ENCODE results near the gene MCC.
"Not testable (repeated sequence)": the region's sequence is repeated elsewhere in the genome, so short reads cannot be mapped to it uniquely, and the experiment has no call there.

MCC gene

DNA sequence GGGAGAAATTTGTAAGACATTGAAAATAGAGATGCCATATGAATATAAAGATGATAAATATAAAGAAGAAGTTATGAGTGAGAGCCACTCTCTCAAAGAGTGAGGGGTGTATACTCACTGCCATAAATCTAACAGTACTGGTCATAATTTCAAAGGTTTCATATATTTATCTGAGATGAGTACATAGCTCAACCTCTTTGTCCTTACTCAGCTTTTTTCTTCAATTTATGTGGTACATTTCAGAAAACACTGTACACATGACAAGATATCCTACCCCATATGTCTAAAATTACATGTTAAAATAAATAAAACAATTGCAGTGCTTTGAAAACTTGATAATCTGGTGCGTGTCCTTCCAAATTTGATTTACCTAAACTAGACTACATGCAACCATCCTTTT is 5.2 kb upstream of the MCC start:
- Histone ChIP-seq H3K27ac (no peak overlapping the region), H3K4me3 (no peak overlapping the region)

DNA sequence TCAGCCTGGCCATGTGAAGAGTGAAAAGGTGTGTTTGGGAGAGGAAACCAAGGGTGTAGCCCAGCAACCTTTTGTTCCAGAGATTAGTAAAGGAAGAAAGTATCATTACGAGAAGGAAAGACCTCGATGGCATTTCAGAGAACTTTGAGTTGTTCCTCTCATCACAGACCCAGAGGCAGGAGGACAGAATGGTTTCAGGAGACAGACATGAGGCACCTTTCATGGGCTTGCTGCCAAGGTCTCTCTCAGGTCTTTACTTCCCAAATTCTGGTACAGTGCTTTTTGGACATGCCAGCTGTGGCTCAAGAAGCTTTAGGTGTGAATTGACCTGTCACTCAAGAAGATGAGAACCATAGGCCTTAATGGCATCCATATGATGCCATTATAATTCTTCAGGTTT is 2.8 kb upstream of the MCC start:
- H3K27ac ChIP-seq: no peak overlapping the region

GRCh38 chr5:113490317-113490716 is 2.1 kb upstream of the MCC start:
- Histone ChIP-seq H3K27ac (peak overlapping the region in 1 of 21 experiments; percentile 72), H3K4me3 (no peak overlapping the region)

More for the DNA sequence above, 2.8 kb upstream of the MCC start:
- no peak overlapping the region for H3K4me3 ChIP-seq

DNA sequence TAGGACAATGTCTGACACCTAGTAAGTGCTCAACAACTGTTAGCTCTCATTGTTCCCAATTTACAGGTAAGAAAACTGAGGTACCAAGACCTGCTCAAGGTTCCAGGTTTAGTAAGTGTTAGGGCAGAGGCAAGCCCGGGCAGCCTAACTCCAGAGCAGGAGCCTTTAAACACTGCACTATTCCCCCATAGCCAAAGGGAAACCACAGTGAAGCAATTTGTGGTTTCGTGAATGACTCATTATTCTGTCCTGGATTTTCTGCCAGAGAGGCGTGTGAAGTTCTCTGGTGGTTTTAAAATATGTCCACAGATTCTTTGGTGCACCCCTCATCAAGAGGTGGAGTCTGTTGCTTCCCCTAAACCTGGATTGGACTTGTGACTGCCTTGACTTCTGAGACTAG is 1.0 kb upstream of the MCC start:
- Histone ChIP-seq H3K4me3 (no peak overlapping the region), H3K27ac (peak overlapping the region in 11 of 21 experiments; percentile 0 to 89 (median 60))

GRCh38 chr5:113488645-113489184 is 462 bp upstream of the MCC start:
- peak overlapping the region; percentile 46 to 73 (median 58) for H3K4me3 ChIP-seq

DNA sequence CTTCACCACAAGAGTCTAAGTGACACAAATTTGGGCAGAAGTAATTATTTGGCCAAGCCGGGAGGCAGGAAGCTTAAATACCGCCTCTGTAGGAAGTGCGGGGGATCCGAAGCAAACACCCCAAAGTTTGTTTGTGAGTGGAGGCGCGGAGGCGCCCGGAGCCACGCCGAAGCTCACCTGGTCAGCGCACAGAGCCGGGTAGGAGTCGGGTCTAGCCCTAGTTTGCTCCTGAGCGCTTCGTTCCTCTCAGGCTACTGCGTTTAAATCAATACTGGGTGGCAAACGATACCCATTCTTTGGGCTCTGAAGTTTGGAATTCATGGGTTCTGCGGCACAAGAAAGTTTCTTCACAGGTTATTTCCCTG is 855 bp downstream of the MCC start:
- peak overlapping the region; percentile 46 to 73 (median 58) for H3K4me3 ChIP-seq
- H3K27ac ChIP-seq: peak overlapping the region in 15 of 21 experiments; percentile 3 to 89 (median 65)

More at GRCh38 chr5:113488645-113489184, 462 bp upstream of the MCC start:
- H3K27ac ChIP-seq: peak overlapping the region in 17 of 21 experiments; percentile 7 to 89 (median 65)

GRCh38 chr5:113480243-113480642 is 8.0 kb downstream of the MCC start:
- H3K4me3 ChIP-seq: no peak overlapping the region
- H3K27ac ChIP-seq: no peak overlapping the region

DNA sequence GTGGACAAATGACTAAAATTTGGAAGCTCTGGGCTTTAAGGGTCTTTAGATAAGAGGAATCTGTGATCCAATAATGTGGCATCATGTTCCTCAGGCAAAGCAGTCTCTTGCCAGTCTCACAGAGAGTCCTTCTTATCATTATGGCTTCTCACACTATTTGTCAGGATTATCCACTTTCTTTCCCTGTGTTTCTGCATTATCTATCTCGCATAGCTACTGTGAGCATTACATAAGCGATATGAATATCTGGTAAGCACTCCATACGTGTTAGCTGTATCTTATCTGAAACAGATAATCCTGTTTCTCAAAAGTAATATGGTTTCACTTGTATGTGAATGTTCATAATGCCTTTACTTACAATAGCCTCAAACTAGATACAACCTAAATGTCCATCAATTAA is 9.6 kb downstream of the MCC start:
- Histone ChIP-seq H3K4me3 (no peak overlapping the region), H3K27ac (no peak overlapping the region)

DNA sequence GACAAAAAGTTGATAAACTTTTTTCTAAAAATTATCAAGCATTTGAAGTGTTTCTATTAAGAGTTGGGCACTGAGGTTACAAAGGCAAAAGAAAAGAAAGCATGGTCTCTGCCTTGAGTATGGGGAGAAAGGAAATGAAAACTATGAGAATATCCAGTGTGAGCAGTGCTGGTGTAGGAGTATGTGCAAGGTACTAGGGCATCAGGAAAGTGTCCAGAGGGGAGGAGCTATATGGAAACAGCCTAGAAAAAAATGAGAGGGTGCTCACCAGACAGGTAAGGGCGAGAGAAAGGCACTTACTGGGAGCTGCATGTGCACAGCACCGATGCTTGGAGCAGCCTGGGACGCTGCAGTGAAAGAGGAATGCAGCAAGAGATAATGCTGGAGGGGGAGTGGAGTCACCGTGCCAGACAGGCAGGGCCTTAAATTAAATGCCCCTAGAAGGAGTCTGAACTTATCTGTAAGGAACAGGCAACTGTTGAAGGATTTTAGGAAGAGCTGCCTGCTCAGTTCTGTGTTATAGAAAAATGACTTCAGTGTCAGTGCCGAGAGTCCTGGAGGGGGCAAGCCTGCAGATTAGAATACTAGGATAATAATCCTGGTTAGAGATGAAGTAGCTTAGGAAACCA is 14.0 kb downstream of the MCC start:
- Histone ChIP-seq H3K4me3 (no peak overlapping the region), H3K27ac (no peak overlapping the region)

GRCh38 chr5:113463032-113463431 is 25.2 kb downstream of the MCC start:
- Histone ChIP-seq H3K4me3 (no peak overlapping the region), H3K27ac (no peak overlapping the region)

DNA sequence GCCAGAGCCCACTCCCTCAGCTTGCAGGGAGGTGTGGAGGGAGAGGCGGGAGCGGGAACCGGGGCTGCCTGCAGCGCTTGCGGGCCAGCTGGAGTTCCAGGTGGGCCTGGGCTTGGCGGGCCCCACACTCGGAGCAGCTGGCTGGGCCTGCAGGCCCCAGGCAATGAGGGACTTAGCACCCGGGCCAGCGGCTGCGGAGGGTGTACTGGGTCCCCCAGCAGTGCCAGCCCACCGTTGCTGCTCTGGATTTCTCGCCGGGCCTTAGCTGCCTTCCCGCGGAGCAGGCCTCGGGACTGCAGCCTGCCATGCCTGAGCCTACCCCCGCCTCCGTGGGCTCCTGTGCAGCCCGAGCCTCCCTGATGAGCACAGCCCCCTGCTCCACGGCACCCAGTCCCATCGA is 31.1 kb downstream of the MCC start:
- not testable (repeated sequence) for H3K27ac ChIP-seq, H3K4me3 ChIP-seq

- Histone ChIP-seq H3K4me3 (no peak overlapping the region), H3K27ac (no peak overlapping the region)
These were observed 35.3 kb downstream of the MCC start for GRCh38 chr5:113452941-113453340.

GRCh38 chr5:113451797-113452196 is 36.5 kb downstream of the MCC start:
- Histone ChIP-seq H3K4me3 (no peak overlapping the region), H3K27ac (no peak overlapping the region)

- no peak overlapping the region for H3K4me3 ChIP-seq
- H3K27ac ChIP-seq: no peak overlapping the region
These were observed 37.3 kb downstream of the MCC start for GRCh38 chr5:113450929-113451328.

- no peak overlapping the region for H3K4me3 ChIP-seq
- no peak overlapping the region for H3K27ac ChIP-seq
These were observed 37.8 kb downstream of the MCC start for GRCh38 chr5:113450462-113450861.

GRCh38 chr5:113448252-113448651 is 40.0 kb downstream of the MCC start:
- Histone ChIP-seq H3K27ac (no peak overlapping the region), H3K4me3 (no peak overlapping the region)

DNA sequence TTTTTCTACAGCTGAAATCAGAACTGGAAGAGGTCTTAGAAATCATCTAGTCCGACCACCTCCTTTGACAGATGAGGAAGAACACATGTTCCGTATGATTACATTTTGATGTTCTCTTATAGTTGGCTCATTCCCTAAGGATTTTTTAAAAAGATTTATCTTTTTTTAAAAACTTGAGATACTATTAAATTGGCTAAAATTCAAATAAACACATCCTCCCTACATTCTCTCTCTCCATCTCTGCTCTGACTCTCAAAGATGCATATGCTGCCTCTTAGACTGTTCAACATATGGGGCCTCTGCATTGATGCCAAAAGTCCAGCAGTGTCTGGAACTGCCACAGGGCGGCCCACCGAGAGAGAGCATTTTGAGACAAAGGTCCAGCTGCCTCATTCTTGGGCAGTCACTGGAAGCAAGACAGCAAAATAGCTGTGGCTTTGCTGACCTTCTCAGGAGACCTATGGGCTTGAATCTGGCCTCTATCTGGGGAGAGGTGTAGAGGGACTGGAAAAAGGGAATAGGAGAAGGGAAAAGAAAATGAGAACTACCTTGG is 40.7 kb downstream of the MCC start:
- H3K4me3 ChIP-seq: no peak overlapping the region
- H3K27ac ChIP-seq: no peak overlapping the region

- Histone ChIP-seq H3K27ac (no peak overlapping the region), H3K4me3 (no peak overlapping the region)
These were observed 41.8 kb downstream of the MCC start for GRCh38 chr5:113446358-113446927.

DNA sequence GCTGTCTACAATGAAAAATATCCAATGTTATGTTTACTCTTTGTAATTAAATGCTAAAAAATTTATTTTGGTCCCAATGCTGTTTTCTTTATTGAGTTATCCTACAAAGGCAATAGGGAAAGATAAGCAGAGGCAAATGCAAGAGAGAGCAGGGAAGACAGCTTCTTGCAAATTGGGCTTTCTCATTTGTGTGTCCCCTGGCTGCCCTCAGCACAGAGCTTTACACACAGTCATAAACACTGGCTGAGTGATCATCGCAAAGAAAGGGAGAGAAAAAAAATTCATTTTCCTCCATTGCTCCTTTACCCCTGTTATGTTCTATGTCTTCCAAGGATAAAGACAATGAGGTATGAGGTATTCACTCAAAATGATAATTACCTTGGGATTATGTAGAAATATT is 51.1 kb downstream of the MCC start:
- Histone ChIP-seq H3K4me3 (no peak overlapping the region), H3K27ac (no peak overlapping the region)

GRCh38 chr5:113435575-113435974 is 52.7 kb downstream of the MCC start:
- no peak overlapping the region for H3K4me3 ChIP-seq
- H3K27ac ChIP-seq: no peak overlapping the region

DNA sequence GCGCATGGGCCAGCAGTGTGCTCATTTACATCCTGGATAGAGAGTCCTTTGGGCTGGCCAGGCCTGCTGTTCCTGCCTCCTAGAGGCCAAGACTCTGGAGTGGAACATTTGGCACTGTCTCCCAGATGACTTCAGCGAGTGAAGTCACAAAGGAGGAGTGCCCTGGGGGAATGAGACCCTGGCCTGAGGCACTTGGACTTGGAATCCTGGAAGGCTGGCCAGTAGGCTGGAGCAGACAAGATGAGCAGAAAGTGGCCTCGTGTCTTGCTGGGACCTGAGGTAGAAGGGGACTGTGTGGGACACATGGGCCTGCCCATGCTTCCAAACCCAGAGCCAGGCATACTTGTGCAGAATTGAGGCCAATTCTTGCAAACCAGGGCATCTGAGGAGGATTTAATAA is 53.4 kb downstream of the MCC start, which contains the start of gene TSSK1B:
Gene TSSK1B, minus strand, starts transcription at position 101 of the 400 bp plus-strand sequence. CDS start 150 bp downstream, outside the sequence.
- Histone ChIP-seq H3K27ac (no peak within 1 kb of the TSS), H3K4me3 (no peak within 1 kb of the TSS)
